ENCODE measurements around the gene GTF2IRD1.
"Not testable (repeated sequence)": the region's sequence is repeated elsewhere in the genome, so short reads cannot be mapped to it uniquely, and the experiment has no call there.

The GTF2IRD1 gene

GRCh38 chr7:74495112-74496086 is 41.7 kb downstream of the GTF2IRD1 start:
- DNase-seq (ENCODE audit: low read depth): no peak
- no peak for TF ChIP-seq CTCF (IDR thresholded peaks at IDR 0.05; ENCODE audit: low read depth, low read length, missing control alignments)
- H3K4me3 ChIP-seq (ENCODE audit: low read depth, low read length): no peak overlapping the region

GRCh38 chr7:74496272-74496671 is 42.6 kb downstream of the GTF2IRD1 start:
- no peak overlapping the region for H3K4me3 ChIP-seq (ENCODE audit: low read depth, low read length)
- no peak for DNase-seq (ENCODE audit: low read depth)
- TF ChIP-seq CTCF (IDR thresholded peaks at IDR 0.05; ENCODE audit: low read depth, low read length, missing control alignments): no peak

GRCh38 chr7:74496773-74497172 is 43.1 kb downstream of the GTF2IRD1 start:
- not testable (repeated sequence) for DNase-seq (ENCODE audit: low read depth); H3K4me3 ChIP-seq (ENCODE audit: low read depth, low read length)

GRCh38 chr7:74498354-74498753 is 44.6 kb downstream of the GTF2IRD1 start:
- no peak for TF ChIP-seq CTCF (IDR thresholded peaks at IDR 0.05; ENCODE audit: low read depth, low read length, missing control alignments)
- no peak for DNase-seq (ENCODE audit: low read depth)

DNA sequence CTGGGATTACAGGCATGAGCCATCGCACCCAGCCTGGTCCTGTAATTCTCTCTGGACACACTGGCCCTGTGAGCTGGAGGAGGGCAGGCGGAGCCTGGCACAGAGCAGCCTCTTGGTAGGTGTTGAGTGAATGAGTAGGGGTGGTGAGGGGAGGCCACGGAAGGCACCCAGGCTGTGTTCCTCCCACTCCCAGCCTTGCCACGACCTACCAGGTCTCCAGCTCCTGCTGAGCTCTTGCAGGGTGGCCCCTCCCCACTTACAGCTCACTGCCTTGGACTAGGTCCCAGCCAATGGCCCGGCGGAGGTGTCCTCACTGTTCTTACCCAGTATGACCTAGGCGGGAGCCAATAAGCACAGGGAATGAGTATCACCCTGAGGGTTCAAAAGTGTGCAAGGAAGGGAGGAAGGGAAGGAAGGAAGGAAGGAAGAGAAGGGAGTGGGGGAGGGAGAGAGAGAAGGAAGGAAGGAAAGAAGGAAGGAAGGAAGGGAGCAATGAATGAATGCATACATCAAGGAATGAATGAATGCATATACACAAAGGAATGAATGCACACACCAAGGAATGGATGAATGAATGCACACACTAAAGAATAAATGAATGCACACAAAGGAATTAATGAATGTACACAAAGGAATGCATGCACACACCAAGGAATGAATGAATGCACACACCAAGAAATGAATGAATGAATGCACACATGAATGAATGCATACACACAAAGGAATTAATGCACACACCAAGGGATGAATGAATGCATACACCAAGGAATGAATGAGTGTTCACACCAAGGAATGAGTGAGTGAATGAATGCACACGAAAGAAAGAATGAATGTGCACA is 45.5 kb downstream of the GTF2IRD1 start:
- no peak for DNase-seq (ENCODE audit: low read depth)
- no peak for TF ChIP-seq CTCF (IDR thresholded peaks at IDR 0.05; ENCODE audit: low read depth, low read length, missing control alignments)
- H3K4me3 ChIP-seq (ENCODE audit: low read depth, low read length): no peak overlapping the region

More at GRCh38 chr7:74498354-74498753, 44.6 kb downstream of the GTF2IRD1 start:
- H3K4me3 ChIP-seq (ENCODE audit: low read depth, low read length): no peak overlapping the region

GRCh38 chr7:74499835-74500388 is 46.2 kb downstream of the GTF2IRD1 start:
- TF ChIP-seq CTCF (IDR thresholded peaks at IDR 0.05; ENCODE audit: low read depth, low read length, missing control alignments): no peak
- no peak for DNase-seq (ENCODE audit: low read depth)
- H3K4me3 ChIP-seq (ENCODE audit: low read depth, low read length): no peak overlapping the region

GRCh38 chr7:74501298-74501697 is 47.6 kb downstream of the GTF2IRD1 start:
- no peak for DNase-seq (ENCODE audit: low read depth)
- TF ChIP-seq CTCF (IDR thresholded peaks at IDR 0.05; ENCODE audit: low read depth, low read length, missing control alignments): no peak
- no peak overlapping the region for H3K4me3 ChIP-seq (ENCODE audit: low read depth, low read length)

Measured in GM12864 (cell line).